Activated effector memory CD4-positive, alpha-beta T cell treated with Interleukin-2 at 50 U/mL for 16 hours (primary cell): ENCODE measurements around the gene PCNX1.
"Not testable (repeated sequence)": the region's sequence is repeated elsewhere in the genome, so short reads cannot be mapped to it uniquely, and the experiment has no call there.

Experiments used
- DNase-seq: peaks from one replicate; pipeline ENCODE4 v3.0.0-alpha.2; 2020

The PCNX1 gene

DNA sequence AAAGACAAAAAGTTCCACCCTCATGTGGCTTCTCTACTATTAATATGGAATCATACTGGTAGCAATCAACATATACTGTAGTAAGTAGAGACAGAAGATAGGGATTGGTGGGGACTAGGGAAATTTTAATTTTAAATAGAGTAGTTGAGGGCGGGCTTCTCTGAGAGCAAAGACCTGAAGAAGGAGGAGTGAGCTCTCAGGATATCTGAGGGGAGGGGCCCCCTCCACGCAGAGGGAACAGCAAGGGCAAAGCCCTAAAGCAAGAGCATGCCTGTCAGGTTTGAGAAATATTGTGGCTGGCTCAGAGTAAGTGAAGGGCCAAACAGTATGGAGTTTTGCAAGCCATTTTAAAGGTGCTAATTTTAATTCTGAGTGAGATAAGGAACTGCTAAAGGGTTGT lies 64.3 kb downstream of the PCNX1 start:
- DNase-seq: no peak

DNA sequence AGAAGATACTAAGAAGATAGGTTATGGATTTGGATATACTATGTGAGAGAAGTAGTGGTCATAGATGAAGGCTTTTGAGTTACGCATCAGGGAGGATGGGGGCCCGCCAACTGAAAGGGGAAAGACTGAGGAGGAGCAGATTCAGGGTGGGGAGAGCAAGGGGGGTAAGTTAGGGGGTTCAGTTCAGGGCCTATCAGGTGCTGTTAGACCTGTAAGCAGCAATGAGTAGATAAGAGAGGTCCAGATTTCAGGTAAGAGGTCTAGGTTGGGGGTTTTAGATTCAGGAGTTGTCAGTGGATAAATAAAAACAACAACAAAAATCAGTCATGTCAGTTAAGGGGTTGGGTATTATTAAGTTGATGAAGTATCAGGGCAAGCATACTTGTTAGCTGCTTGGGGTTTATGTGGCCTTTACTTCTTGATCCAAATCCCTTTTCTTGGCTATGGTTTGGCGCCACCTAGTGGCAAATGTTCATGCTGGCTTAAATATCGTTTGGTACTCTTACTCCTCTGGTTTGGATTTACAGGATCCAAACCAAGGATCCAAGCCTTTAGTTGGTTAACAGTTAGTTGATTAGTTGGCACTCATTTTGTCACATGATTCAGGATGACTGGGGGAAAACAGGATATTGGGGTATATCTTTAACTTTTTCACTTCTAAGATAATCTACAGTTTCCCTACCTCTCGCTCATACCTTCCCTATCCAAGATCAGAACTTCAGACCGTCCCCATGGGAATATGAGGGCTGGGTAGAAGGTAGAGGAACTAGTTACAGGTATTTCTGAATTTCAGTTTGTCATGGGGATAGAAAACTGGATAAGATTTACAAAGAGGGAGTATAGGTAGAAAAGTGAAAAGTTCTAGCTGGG lies 65.1 kb downstream of the PCNX1 start:
- peak; percentile 65 for DNase-seq

DNA sequence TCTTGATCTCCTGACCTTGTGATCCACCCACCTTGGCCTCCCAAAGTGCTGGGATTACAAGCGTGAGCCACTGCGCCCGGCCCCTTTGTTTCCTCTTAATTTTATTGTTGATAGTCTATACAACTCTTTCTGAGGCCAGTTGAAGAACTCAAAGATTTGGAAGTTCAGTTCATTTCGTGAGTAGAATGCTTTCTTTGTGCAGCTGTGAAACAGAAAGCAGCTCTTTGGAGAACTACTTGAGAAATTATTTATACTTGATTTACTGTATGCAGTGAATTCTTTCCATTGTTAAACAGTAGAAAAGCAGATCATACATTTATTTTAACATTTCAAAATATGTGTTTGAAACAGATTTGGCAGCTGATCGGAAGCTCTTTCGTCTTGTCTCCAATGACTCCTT lies 69.3 kb downstream of the PCNX1 start:
- no peak for DNase-seq

DNA sequence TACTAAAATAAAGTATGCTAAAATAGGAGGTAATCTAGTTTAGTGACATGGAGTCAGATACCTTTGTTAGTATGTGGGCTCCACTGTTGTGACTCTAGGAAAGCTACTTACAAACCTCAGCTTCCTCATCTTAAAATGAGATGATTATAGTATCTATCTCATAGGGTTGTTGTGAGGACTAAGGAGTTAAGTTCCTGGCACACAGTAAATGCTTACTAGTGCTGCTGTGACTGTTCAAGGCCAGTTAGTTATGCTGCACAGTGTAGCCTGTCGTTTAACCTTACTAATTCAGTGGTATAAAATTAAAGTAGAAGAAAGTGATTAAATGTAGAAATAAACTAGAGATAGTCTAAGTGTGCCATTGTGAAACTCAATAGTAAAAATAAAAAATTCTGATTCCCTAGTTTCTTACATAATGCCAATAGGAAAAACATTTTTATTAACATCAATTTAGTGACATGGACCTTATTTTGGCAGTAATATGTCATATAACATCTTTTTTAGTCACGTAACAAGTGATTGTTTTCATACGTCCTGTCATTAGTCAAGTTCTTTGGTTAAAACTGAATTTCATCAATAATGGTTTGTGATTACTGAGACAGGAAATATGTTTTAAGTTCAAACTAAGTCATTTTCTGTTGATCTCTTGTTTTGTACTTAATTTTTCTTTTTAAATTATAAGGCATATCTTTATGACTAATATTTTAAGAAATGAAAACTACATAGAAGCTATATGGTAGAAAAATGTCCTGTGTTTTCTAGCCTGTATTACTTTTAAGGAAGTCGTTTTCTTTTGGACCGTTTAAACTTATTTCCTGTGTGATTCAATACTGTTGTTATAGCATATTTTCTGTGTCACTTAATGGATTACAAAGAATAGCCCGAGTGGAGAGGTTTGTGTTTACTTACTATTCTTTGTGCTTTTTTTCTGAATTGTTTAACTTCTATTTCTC lies 74.0 kb downstream of the PCNX1 start:
- DNase-seq: no peak

DNA sequence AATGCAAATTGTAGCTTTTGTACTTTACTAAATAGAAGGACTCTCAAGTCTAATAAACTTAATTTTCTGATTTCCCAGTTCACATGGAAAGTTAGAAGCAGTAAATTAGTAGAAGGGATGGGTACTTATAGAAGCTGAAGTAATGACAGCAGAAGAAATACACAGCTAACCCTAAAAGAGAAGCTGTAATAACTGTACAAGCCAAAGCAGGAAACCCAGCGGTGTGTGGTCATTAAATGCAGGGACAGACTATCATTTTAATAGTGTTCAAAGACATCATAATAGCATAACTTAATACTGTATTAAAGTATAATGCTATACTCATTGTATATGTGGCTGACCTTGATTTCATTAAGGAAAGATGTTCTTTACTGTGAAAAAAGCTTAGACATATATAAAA lies 74.9 kb downstream of the PCNX1 start:
- no peak for DNase-seq

DNA sequence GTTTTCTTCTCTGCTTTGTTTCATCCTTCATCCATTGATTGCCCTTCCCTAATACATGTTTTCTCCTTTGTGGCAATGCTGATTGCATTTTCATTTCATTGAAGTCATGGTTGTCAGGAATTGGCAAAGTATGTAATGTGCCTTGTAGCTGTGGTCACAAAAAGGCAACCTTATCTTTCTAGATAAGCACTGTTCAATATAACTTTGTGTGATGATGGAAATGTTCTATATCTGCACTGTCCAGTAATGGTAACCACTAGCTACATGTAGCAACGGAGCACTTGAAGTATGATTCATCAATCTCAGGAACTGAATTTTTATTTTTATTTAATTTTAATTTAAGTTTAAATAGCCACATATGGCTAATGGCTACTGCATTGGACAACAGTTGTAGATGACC lies 79.8 kb downstream of the PCNX1 start:
- no peak for DNase-seq

DNA sequence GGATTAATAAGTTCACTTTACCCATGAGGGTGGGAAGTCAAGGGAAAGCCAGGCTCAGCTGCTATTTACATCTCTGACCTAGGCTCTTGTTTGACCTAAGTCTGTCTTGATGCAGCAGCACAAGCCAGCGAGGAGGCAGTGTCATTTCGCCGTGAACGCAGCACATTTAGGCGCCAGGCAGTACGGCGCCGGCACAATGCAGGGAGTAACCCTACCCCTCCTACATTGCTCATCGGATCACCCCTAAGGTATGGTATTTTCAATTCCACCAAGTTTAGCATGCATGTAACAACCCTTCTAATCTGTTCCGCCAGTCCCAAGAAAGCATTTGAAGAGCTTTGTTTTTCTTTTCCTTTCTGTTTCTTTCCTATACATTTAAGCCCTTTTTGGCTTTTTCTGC lies 81.2 kb downstream of the PCNX1 start:
- peak; percentile 15 for DNase-seq

DNA sequence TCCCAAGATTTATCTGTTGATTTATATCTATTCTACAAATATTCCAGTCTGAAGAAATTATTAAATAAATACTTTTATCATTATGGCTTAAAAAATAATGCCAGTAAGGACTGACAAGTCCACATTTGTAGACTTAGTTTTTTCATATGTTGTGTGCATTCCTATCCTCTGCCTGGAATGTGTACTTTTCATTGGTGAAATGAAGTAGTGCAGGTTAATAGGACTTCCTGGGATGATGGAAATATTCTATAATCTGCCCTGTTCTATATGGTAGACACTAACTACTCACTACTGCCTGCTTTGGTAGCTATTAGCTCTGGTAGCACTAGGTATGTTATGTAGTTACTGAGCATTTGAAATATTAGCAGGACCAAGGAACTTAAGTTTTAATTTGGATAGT lies 86.7 kb downstream of the PCNX1 start:
- DNase-seq: no peak

DNA sequence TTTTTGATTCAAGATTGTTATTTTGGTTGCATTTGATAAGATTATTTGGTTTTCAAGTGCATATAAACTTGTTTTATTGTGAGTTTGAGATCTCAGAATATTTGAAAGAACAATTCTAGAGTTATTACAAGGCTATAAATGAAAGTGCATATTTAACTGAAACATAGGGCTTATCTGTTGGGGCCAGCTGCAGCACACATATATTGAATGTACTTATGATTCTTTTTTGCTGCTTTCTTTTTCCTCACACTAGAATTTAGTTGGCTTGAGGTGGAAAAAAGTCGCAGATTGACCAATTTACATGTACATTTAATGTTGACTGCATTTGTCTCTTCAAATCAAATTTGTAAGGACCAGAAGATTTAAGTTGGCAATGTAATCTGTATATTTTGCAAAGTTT lies 88.0 kb downstream of the PCNX1 start:
- no peak for DNase-seq

DNA sequence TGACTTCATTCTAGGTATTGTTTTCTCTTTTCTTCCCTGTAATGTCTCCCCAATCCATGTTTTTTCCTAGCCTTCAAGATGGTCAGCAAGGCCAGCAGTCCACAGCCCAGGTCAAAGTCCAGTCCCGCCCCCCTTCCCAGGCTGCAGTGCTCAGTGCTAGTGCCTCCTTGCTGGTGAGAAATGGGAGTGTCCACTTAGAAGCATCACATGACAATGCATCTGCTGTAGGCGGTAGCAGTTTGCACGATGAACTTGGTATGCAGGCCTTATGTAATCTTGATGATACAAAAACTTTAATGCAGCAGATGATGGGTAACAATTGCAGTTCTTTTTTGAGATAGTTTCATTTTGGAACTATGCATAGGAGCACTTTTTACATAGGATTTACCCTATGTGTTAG lies 88.4 kb downstream of the PCNX1 start:
- DNase-seq: no peak

DNA sequence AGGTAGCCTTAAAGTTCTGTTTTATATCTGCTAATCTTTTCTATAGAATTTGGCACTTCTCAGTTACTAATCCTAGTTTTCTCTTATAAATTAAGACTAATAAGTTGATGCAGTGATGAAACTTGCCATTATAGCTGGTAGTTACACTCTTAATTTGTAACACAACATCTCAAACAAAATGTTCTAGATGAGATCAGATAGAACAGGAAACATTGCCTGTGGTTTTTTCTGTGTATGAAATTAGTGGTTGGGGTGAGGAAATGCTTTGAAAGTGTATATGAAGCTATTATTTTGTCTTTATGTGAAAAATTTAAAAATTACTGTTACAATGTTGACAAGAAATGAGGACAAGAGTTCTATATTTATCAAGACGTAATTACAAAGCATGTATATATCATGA lies 91.9 kb downstream of the PCNX1 start:
- DNase-seq: no peak

DNA sequence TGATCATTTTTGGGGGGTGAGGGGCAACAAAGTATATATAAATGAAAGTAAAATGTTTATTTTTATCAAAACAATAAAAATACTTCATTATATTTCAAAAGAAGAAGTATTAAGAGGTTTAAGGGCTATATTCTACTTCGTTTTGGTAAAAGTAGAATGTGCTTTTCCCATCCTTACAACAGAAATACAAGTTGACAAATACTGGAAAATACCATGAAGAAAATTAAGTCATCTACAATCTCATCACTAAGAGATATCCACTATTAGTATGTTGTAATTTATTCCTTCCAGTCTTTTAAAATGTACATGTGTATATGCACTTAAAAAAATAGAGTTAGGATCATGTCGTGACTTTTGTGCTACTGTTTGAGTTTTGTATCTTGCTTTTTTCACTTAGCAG lies 92.8 kb downstream of the PCNX1 start:
- no peak for DNase-seq

DNA sequence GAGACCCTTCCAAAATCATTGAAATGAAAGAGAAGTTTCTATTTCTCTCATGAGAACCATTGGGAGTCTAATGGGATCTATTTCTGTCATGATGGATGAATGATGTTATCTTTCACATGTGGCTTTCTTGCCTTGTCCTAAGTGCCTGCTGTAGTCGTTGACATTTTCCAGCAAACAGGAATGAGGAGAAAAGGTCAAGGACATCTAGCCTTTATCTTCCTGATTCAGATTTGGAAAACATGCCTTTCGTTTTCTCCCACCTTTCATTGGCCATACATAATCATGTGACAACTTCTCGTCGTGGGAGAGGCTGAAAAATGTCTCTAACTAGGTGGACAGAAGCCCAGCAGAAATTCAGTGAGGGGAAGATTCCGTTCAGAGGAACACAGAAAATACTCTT lies 94.5 kb downstream of the PCNX1 start:
- DNase-seq: no peak

DNA sequence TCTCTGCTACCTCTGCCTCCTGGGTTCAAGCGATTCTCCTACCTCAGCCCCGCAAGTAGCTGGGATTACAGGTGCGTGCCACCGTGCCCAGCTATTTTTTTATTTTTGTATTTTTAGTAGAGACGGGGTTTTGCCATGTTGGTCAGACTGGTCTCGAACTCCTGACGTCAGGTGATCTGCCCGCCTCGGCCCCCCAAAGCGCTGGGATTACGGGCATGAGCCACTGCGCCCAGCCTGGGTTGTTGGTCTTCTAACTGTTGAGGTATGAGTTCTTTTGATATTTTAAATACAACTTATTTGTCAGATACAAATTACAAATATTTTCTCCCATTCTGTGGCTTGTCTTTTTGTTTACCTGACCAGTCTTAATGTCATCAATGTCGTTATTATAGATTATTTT lies 95.9 kb downstream of the PCNX1 start:
- DNase-seq: no peak

DNA sequence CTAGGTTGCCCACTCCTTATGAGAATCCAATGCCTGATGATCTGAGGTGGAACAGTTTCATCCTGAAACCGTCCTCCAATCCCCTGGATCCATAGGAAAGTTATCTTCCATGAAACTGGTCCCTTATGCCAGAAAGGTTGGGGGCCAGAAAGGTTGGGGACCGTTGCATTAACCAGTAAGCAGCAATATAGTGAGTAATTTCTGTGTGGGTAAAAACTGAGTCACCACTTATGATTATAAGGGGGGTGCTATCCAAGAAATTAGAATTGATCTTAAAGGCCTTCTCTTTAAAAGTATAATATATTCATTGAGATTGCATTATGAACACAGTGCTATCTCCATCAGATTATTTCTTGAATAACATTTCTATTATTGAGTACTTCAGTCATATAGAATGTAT lies 97.2 kb downstream of the PCNX1 start:
- no peak for DNase-seq

DNA sequence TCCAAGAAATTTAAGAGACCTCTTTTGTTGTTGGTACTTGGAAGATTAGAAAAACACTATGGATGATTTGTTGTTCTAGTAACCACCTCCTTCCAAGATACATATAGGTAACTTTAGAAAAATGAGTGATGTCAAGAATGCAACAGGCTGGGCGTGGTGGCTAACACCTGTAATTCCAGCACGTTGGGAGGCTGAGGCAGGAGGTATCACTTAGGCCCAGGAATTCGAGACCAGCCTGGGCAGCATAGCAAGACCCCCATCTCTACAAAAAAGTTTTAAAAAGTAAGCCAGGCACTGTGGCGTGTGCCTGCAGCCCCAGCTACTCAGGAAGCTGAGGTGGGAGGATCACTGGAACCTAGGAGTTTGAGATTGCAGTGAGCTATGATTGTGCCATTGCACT lies 97.8 kb downstream of the PCNX1 start:
- no peak for DNase-seq

DNA sequence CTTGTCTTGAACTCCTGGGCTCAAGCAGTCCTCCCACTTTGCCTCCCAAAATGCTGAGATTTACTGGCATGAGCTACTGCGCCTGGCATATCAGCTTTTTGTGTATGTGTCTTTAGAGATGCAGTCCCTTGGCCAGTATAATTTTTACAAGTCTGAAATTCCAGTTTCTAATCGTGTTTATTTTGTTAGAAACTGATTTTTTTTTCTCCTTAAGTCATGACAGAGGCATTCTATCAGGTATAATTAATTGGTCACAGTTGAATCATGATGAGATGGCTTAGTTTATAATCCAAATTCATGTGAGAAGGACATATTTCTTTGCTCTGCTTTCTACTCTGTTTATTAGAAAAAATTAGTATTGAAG lies 98.9 kb downstream of the PCNX1 start:
- no peak for DNase-seq

DNA sequence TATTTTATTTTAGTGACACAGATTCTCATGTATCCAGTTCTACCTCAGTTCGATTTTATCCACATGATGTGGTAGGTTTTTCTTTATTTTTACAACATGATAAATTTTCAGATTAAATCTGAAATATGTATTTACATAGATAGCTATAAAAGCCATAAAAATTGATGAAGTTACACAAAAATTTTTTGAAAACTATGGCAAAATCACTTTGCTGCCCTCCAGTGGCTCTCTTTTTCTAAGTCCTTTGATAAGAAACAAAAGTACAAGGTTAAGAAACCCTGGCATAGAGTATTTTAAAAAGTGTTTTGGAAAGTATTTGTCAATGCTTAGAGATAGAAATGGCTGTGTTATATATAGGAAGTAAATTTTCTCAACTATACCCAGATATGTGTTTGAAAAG lies 104.2 kb downstream of the PCNX1 start:
- DNase-seq: no peak

DNA sequence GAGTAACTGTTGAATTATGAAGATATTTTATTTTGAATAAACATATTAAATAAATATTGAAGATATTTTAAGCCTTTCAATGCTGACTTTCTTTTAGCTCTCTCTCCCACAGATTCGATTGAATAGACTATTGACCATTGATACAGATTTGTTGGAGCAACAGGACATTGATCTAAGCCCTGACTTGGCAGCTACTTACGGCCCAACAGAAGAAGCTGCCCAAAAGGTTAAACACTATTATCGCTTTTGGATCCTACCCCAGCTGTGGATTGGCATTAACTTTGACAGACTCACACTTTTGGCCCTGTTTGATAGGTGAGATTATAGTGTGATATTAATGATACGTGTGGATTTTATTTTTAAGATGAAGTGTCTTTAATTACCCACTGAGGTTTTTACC lies 105.6 kb downstream of the PCNX1 start:
- DNase-seq: no peak

DNA sequence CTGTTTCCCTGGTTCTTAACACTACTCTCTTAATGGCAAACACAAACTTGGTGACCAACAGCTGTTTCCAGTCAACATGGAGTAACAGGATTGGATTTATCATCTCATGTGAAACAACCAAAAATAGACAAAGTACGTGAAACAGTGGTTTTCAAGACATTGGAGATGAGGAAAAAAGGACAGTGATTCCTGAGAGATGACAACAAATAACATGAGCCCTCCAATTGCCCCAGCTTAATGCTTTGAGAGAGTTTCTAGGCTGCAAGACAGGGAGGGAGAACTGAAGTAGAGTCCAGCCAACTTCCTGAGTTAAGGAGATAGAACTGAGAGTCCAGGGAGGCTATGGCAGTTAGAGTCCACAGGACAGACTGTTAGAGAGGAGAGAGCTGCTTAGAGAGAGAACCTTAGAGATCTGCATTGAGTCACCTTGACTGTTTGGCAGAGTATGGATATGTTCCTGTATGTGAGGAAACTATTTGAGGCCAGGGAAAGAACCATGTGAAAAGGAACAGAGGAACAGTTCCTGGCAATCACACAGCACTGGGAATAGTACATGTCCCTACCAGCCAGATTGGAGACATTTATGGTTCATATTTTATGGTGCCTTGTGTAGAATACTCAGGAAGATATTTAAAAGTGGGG lies 106.4 kb downstream of the PCNX1 start:
- DNase-seq: no peak

DNA sequence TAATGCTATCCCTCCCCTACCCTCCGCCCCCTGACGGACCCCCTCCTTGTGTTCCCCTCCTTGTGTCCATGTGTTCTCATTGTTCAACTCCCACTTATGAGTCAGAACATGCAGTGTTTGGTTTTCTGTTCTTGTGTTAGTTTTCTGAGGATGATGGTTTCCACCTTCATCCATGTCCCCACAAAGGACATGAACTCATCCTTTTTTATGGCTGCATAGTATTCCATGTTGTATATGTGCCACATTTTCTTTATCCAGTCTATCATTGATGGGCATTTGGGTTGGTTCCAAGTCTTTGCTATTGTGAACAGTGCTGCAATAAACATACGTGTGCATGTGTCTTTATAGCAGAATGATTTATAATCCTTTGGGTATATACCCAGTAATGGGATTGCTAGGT lies 112.7 kb downstream of the PCNX1 start:
- not testable (repeated sequence) for DNase-seq

DNA sequence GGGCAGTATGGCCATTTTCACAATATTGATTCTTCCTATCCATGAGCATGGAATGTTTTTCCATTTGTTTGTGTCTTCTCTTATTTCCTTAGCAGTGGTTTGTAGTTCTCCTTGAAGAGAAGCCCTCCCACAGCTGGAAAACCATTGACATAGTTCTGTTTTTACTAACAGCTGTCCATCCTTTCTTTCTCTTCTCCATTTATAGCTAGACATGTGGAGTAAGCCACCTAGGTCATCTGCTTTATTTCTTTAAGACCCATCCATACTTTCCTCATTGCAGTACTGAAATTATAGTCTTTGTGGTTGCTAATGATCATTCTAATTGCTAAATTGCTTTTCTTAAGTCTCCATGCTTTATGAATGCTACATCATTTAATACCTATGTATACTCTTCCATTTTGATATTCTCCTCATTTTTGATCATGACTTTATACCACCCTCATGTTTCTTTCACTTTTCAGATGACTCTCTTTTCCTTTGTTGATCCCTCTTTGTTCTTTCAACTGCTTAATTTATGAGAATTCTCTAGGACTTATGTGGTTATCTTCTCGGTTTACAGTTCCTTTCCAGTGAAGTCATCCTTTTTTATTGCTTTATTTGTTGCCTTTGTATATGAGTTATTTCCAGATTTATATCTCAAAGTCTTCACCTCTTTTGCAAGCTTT lies 114.2 kb downstream of the PCNX1 start:
- no peak for DNase-seq
